HG02588 (cell line): ENCODE measurements around the gene LRP3.
"Not testable (repeated sequence)": the region's sequence is repeated elsewhere in the genome, so short reads cannot be mapped to it uniquely, and the experiment has no call there.

ENCODE experiments used
- ATAC-seq: cut with Tn5 transposase; IDR thresholded peaks from one replicate; pipeline ENCODE4 v1.9.1; 2021; ENCODE audit warnings: mild to moderate bottlenecking, moderate library complexity; ENCODE audit not compliant: unreplicated experiment

LRP3 gene

GRCh38 chr19:33215438-33216197 lies 21.5 kb downstream of the LRP3 start:
- ATAC-seq: no peak

GRCh38 chr19:33216198-33216830 lies 22.2 kb downstream of the LRP3 start:
- ATAC-seq: no peak

- no peak for ATAC-seq
These were observed 23.8 kb downstream of the LRP3 start for GRCh38 chr19:33217881-33218280.

- ATAC-seq: no peak
These were observed 25.2 kb downstream of the LRP3 start for GRCh38 chr19:33219261-33219815.

- ATAC-seq: no peak
These were observed 26.0 kb downstream of the LRP3 start for GRCh38 chr19:33220115-33220514.

- no peak for ATAC-seq
These were observed 26.6 kb downstream of the LRP3 start for GRCh38 chr19:33220735-33221134.

GRCh38 chr19:33221638-33222037 lies 27.5 kb downstream of the LRP3 start:
- ATAC-seq: no peak

- ATAC-seq: not testable (repeated sequence)
These were observed 28.1 kb downstream of the LRP3 start for GRCh38 chr19:33222255-33222654.

- ATAC-seq: no peak
These were observed 30.7 kb downstream of the LRP3 start for GRCh38 chr19:33224694-33225457.

- no peak for ATAC-seq
These were observed 31.4 kb downstream of the LRP3 start, which contains the start of gene SLC7A10 for GRCh38 chr19:33225458-33225926. TSS of gene SLC7A10 (minus strand) at chr19:33225850. CDS start at chr19:33225703, 147 bp downstream.

GRCh38 chr19:33226550-33227241 lies 32.6 kb downstream of the LRP3 start:
- no peak for ATAC-seq

GRCh38 chr19:33227242-33227650 lies 33.1 kb downstream of the LRP3 start:
- no peak for ATAC-seq

- ATAC-seq: no peak
These were observed 33.9 kb downstream of the LRP3 start for GRCh38 chr19:33227870-33228599.

- ATAC-seq: no peak
These were observed 35.8 kb downstream of the LRP3 start for GRCh38 chr19:33229962-33230361.

GRCh38 chr19:33231511-33231910 lies 37.4 kb downstream of the LRP3 start:
- ATAC-seq: no peak

GRCh38 chr19:33232656-33233055 lies 38.5 kb downstream of the LRP3 start:
- no peak for ATAC-seq

- no peak for ATAC-seq
These were observed 39.1 kb downstream of the LRP3 start for GRCh38 chr19:33233056-33233873.

GRCh38 chr19:33234092-33234491 lies 40.0 kb downstream of the LRP3 start:
- ATAC-seq: no peak

GRCh38 chr19:33234736-33235135 lies 40.6 kb downstream of the LRP3 start:
- no peak for ATAC-seq
